ENCODE measurements around the gene PARP14.

The PARP14 gene

GRCh38 chr3:122772827-122773226 lies 92.2 kb downstream of the PARP14 start:
- DNase-seq = no peak

DNA sequence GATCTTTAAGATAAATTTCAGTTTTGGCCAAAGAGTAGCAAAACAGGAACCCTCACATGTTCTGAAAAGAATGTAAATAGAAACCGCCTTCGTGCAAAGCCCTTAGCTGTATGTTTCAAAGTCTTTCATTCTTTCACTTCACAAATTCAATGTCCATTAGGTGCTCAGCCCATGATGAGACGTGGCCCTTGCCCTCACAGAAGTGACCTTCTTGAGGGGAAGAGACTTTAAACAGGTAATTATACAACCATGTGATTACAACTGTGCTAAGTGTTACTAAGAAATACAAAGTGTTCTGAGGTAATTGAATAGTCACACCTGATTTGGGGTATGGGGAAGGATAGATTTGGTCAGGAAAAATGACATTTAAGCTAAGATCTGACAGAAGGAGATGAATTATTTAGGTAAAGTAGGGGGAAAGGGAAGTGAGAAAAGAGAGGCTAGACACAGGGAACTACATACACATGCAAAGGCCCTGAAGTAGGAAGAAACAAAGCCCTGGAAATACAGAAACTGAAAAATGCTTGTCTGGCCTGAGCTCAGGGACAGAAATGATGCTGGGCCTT lies 93.4 kb downstream of the PARP14 start:
- no peak for DNase-seq

- no peak for DNase-seq
These were observed 93.9 kb downstream of the PARP14 start for GRCh38 chr3:122774564-122774963.

- no peak for DNase-seq
These were observed 96.2 kb downstream of the PARP14 start for GRCh38 chr3:122776675-122777468.

- DNase-seq = no peak
These were observed 96.9 kb downstream of the PARP14 start for GRCh38 chr3:122777563-122777962.
